ENCODE measurements around the gene CACNA2D3.

Gene CACNA2D3

GRCh38 chr3:54345847-54346375 is 223.6 kb downstream of the CACNA2D3 start:
- DNase-seq = no peak

GRCh38 chr3:54347060-54347459 is 224.7 kb downstream of the CACNA2D3 start:
- DNase-seq = no peak

- no peak for DNase-seq
Observed at GRCh38 chr3:54347933-54348332, 225.6 kb downstream of the CACNA2D3 start.

GRCh38 chr3:54349231-54349652 is 226.9 kb downstream of the CACNA2D3 start:
- DNase-seq = no peak

GRCh38 chr3:54349691-54350090 is 227.3 kb downstream of the CACNA2D3 start:
- DNase-seq = no peak

- DNase-seq = no peak
Observed at GRCh38 chr3:54353546-54353945, 231.2 kb downstream of the CACNA2D3 start.

- DNase-seq = no peak
Observed at GRCh38 chr3:54353946-54354345, 231.6 kb downstream of the CACNA2D3 start.

- no peak for DNase-seq
Observed at GRCh38 chr3:54355800-54356199, 233.4 kb downstream of the CACNA2D3 start.

GRCh38 chr3:54356261-54357045 is 234.1 kb downstream of the CACNA2D3 start:
- DNase-seq = no peak

GRCh38 chr3:54357301-54357700 is 234.9 kb downstream of the CACNA2D3 start:
- DNase-seq = no peak

GRCh38 chr3:54358316-54358715 is 236.0 kb downstream of the CACNA2D3 start:
- no peak for DNase-seq

- DNase-seq = no peak
Observed at GRCh38 chr3:54358969-54359694, 236.8 kb downstream of the CACNA2D3 start.

GRCh38 chr3:54360320-54360719 is 238.0 kb downstream of the CACNA2D3 start:
- no peak for DNase-seq

- no peak for DNase-seq
Observed at GRCh38 chr3:54361746-54362283, 239.5 kb downstream of the CACNA2D3 start.

GRCh38 chr3:54366007-54366750 is 243.8 kb downstream of the CACNA2D3 start:
- DNase-seq = no peak

- no peak for DNase-seq
Observed at GRCh38 chr3:54366839-54367238, 244.5 kb downstream of the CACNA2D3 start.

GRCh38 chr3:54372232-54372631 is 249.9 kb downstream of the CACNA2D3 start:
- DNase-seq = no peak

- DNase-seq = no peak
Observed at GRCh38 chr3:54374214-54374852, 252.0 kb downstream of the CACNA2D3 start.

- DNase-seq = no peak
Observed at GRCh38 chr3:54376142-54376807, 253.9 kb downstream of the CACNA2D3 start.

GRCh38 chr3:54376939-54377578 is 254.7 kb downstream of the CACNA2D3 start:
- DNase-seq = no peak

- DNase-seq = no peak
Observed at GRCh38 chr3:54378184-54378583, 255.8 kb downstream of the CACNA2D3 start.
